ENCODE measurements around the gene ACP5. TPM values are rescaled to one million over a fixed set of nuclear protein-coding genes. Genes with fewer than 3 reads are reported as not detected.

ACP5 gene
- total RNA-seq, 2 experiments from 2014 or later = 4.7 to 6.2 TPM

GRCh38 chr19:11598746-11599145, 21.3 kb upstream of the ACP5 start:
- H3K27me3 Mint-ChIP-seq = no peaks in the 10 kb centered on the region
- intact Hi-C loops (cut with micrococcal nuclease) = loop anchor here (5.0 kb wide), 1 partner anchor 71 kb away; the partner anchor contains the start of gene ECSIT
- H3K4me1 Mint-ChIP-seq (ENCODE audit: low read depth) = peaks cover 30% of the 10 kb centered on the region
- H3K4me3 Mint-ChIP-seq = peak overlapping the region; percentile 88
- no peak overlapping the region for H3K27ac Mint-ChIP-seq
- TF ChIP-seq CTCF (IDR thresholded peaks at IDR 0.05) = no peak
- H3K36me3 Mint-ChIP-seq (ENCODE audit: low read depth) = peaks cover 19% of the 10 kb centered on the region
- ATAC-seq (no peak), DNase-seq (no peak)
- ChIA-PET CTCF (interaction anchor here (1.0 kb wide), 1 partner anchor 11 kb away, joined by 3 read pairs; no protein-coding TSS in a partner anchor), POLR2A (interaction anchor here (0.6 to 0.8 kb wide), 2 partner anchors 38 to 59 kb away, joined by 3 read pairs; no protein-coding TSS in a partner anchor)
- no peaks in the 10 kb centered on the region for H3K9me3 Mint-ChIP-seq

- Mint-ChIP-seq H3K4me1 (ENCODE audit: low read depth) (peaks cover 30% of the 10 kb centered on the region), H3K27ac (peak overlapping the region; percentile 80), H3K4me3 (peak overlapping the region; percentile 88), H3K36me3 (ENCODE audit: low read depth) (peaks cover 18% of the 10 kb centered on the region), H3K9me3 (no peaks in the 10 kb centered on the region), H3K27me3 (no peaks in the 10 kb centered on the region)
- TF ChIP-seq CTCF (IDR thresholded peaks at IDR 0.05) = no peak
- CTCF ChIA-PET = interaction anchor here (0.9 kb wide), 1 partner anchor 62 kb away, joined by 3 read pairs; no protein-coding TSS in a partner anchor
- intact Hi-C loops (cut with micrococcal nuclease) = loop anchor here (5.0 kb wide), 1 partner anchor 71 kb away; the partner anchor contains the start of gene ECSIT
- POLR2A ChIA-PET = interaction anchor here (0.5 to 1.2 kb wide), 5 partner anchors 16 to 70 kb away, joined by 3 to 6 read pairs (median 3); no protein-coding TSS in a partner anchor
- ATAC-seq (no peak), DNase-seq (no peak)
Measured at GRCh38 chr19:11598103-11598483, 20.6 kb upstream of the ACP5 start.

- H3K4me3 Mint-ChIP-seq = peak within 1 kb of the TSS; percentile 88
- H3K9me3 Mint-ChIP-seq = no peaks in the 10 kb centered on the region
- intact Hi-C loops (cut with micrococcal nuclease) = loop anchor here (5.0 kb wide), 1 partner anchor 70 kb away; the partner anchor contains the start of gene ECSIT
- DNase-seq (peak; percentile 100), ATAC-seq (peak; percentile 100)
- peak; percentile 5 for TF ChIP-seq CTCF (IDR thresholded peaks at IDR 0.05)
- peaks cover 12% of the 10 kb centered on the region for H3K36me3 Mint-ChIP-seq (ENCODE audit: low read depth)
- peak within 1 kb of the TSS; percentile 89 for H3K27ac Mint-ChIP-seq
- ChIA-PET POLR2A (interaction anchor here (0.5 to 1.2 kb wide), 5 partner anchors 15 to 70 kb away, joined by 3 to 6 read pairs (median 3); no protein-coding TSS in a partner anchor), CTCF (interaction anchor here (0.9 kb wide), 3 partner anchors 9 to 223 kb away, joined by 3 read pairs; partner anchors contain the start of gene SWSAP1)
- H3K27me3 Mint-ChIP-seq = no peaks in the 10 kb centered on the region
- peaks cover 30% of the 10 kb centered on the region for H3K4me1 Mint-ChIP-seq (ENCODE audit: low read depth)
Measured at GRCh38 chr19:11597202-11598102, 20.0 kb upstream of the ACP5 start, which contains the start of gene ZNF627. Gene ZNF627 (plus strand): TSS chr19:11597483. CDS start chr19:11597628, 145 bp downstream.

- no peak for TF ChIP-seq CTCF (IDR thresholded peaks at IDR 0.05)
- Mint-ChIP-seq H3K9me3 (no peaks in the 10 kb centered on the region), H3K4me3 (peak overlapping the region; percentile 88), H3K27ac (peak overlapping the region; percentile 89), H3K36me3 (ENCODE audit: low read depth) (peaks cover 11% of the 10 kb centered on the region), H3K4me1 (ENCODE audit: low read depth) (peaks cover 26% of the 10 kb centered on the region), H3K27me3 (no peaks in the 10 kb centered on the region)
- no peak for ATAC-seq
- DNase-seq = no peak
- ChIA-PET CTCF (no interaction called here), POLR2A (interaction anchor here (0.8 kb wide), 1 partner anchor 60 kb away, joined by 3 read pairs; no protein-coding TSS in a partner anchor)
- intact Hi-C loops (cut with micrococcal nuclease) = loop anchor here (5.0 kb wide), 1 partner anchor 69 kb away; the partner anchor contains the start of gene ECSIT
Measured at GRCh38 chr19:11596156-11596555, 18.7 kb upstream of the ACP5 start.
